ENCODE data around the gene PRPF8.

GRCh38 chr17:1690544-1691221, 6.0 kb upstream of the PRPF8 start:
- TF ChIP-seq SUZ12 (IDR thresholded peaks at IDR 0.05; ENCODE audit: extremely low read depth, insufficient read depth, insufficient read length) (no peak), YY1 (IDR thresholded peaks at IDR 0.05; ENCODE audit: insufficient read depth, insufficient read length) (no peak)

All from NT2/D1 (cell line).